ENCODE results near the gene CD109.

GRCh38 chr6:73790574-73790973 lies 94.6 kb downstream of the CD109 start:
- TF ChIP-seq CTCF (IDR thresholded peaks at IDR 0.05) = no peak
- TF ChIP-seq POLR2A (IDR thresholded peaks at IDR 0.05) = no peak
- no peak for TF ChIP-seq POLR2AphosphoS5 (IDR thresholded peaks at IDR 0.05)
- no peak for TF ChIP-seq EP300 (IDR thresholded peaks at IDR 0.05; ENCODE audit: low read depth)
